Adrenal gland (tissue), 5 donors: ENCODE measurements around the gene OSBPL10.

Experiments
- CTCF ChIP-seq, 6 experiments: fragments of 450-650 bp in 4 of 6; fragments of 200-600 bp in 2 of 6; sonication (generic) in 1 of 6; IDR thresholded peaks; 1 replicate in 5 of 6; 2 replicates in 1 of 6; pipeline versions ENCODE4 v1.5.1 to v1.8.0; 2016 to 2021; ENCODE audit warnings: antibody characterized with exemption in 6 of 6, mild to moderate bottlenecking in 2 of 6, moderate library complexity in 1 of 6
- POLR2A ChIP-seq, 2 donors: fragments of 450-650 bp; IDR thresholded peaks; one replicate each; pipeline ENCODE4 v1.6.1; 2017; ENCODE audit warnings: antibody characterized with exemption in 2 of 2, mild to moderate bottlenecking in 2 of 2, moderate library complexity in 1 of 2
- donor health status: DM: no; HTN: no; CAD: no.

GRCh38 chr3:31709005-31709404, 272.1 kb downstream of the OSBPL10 start:
- TF ChIP-seq CTCF (IDR thresholded peaks at IDR 0.05) (no peak), POLR2A (IDR thresholded peaks at IDR 0.05) (no peak)
